Measurements from ENCODE around the gene SMPD4. TPM values are rescaled to one million over a fixed set of nuclear protein-coding genes. Genes with fewer than 3 reads are reported as not detected.
"Not testable (repeated sequence)": the region's sequence is repeated elsewhere in the genome, so short reads cannot be mapped to it uniquely, and the experiment has no call there.

The SMPD4 gene
- total RNA-seq, 1 donor from 2014 or later = 29.6 TPM

DNA sequence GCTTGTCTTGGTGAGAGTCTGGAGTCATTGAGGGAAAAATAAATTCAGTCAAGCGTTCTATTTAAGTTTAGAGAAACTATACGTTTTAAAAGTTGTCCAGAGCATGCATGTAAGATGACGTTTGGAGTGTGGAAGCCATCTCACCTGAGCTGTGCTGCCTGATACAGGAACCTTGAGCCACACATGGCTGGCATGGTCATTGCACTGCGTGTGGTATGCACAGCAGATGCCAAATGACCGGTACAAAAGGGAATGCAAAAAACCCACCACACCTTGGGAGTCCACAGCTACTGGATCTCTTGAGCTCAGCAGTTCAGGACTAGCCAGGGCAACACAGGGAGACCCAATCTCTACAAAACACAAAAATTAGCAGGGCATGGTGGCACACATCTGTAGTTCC, 5.0 kb upstream of the SMPD4 start:
- no peak for DNase-seq (ENCODE audit: low read depth)

DNA sequence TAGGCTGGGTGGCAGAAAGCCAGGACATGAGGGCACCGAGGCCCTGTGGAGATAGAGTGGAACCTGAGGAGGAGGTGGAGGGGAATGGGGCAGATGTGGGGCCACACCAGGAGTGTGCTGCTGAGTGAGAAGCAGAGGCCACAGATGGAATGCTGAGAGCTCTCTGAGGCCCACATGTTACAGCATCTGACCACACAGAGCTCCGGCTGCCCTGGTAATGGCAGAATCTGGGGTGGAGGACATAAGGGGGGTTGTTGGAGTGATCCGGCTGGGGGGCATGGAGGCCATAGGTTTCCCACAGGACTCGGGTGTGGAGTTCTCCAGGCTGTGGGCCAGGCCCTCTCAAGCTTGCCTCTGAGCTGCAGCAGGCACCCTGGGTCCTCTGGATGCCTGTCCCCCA, 4.5 kb upstream of the SMPD4 start:
- no peak for DNase-seq (ENCODE audit: low read depth)

GRCh38 chr2:130185436-130185835, 4.0 kb upstream of the SMPD4 start:
- no peak for DNase-seq (ENCODE audit: low read depth)

GRCh38 chr2:130183512-130184373, 2.3 kb upstream of the SMPD4 start:
- DNase-seq (ENCODE audit: low read depth) = no peak

GRCh38 chr2:130182826-130183511, 1.6 kb upstream of the SMPD4 start:
- not testable (repeated sequence) for DNase-seq (ENCODE audit: low read depth)

DNA sequence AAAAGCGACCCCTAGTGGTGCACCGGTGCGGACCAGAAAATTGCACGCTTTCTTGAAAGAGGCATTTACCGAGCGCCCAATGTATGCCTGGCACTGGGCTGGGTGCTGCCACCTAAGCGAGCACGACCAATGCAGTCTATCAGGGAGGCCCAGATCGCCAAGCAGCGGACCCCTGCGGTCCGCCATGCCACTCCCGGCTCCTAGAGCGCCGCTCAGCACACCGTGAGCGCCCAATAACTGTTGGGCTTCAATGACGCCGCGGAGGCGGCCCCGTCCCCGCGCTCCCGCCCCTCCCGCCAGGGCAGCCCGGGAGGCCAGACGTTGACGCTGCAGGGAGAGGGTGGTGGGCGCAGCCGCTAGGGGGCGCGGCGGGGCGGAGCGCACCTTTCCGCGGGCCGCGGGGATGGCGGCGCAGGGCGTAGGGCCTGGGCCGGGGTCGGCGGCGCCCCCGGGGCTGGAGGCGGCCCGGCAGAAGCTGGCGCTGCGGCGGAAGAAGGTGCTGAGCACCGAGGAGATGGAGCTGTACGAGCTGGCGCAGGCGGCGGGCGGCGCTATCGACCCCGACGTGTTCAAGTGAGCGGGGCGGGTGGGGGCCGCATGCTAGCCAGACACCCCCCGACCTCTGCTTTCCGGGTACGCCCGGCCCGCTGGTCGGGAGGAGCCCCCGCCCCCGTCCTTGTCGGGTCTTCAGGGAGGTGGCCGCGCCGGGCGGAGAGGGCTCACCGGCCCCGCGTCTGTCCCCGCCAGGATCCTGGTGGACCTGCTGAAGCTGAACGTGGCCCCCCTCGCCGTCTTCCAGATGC, 679 bp upstream of the SMPD4 start, which contains the start of gene MZT2B:
Gene MZT2B, plus strand, starts transcription at position 383 of the 803 bp plus-strand sequence. Its CDS starts 21 bp downstream, at position 404.
- DNase-seq (ENCODE audit: low read depth) = peak; percentile 46

- peak; percentile 10 for DNase-seq (ENCODE audit: low read depth)
Measured at GRCh38 chr2:130180404-130181324, 738 bp downstream of the SMPD4 start.

DNA sequence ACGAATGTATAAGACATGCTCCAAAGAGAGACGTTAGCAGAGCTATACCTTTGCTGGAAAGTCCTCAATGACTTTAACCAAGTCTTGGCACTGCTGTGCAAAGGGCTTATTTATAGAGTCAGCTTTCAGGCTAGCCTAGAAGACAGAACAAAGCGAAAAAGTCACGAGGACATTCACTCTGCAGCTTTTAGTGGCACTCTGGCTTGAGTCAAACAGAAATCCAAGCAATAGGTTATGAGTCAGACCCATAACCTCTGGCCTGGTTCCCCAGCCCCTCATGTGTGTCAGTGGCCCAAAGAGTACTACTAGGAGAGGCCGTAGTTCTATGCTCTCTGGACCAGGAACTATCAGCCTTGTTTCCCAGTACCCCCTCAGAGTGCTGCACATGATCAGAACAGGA, 6.5 kb downstream of the SMPD4 start:
- not testable (repeated sequence) for DNase-seq (ENCODE audit: low read depth)

DNA sequence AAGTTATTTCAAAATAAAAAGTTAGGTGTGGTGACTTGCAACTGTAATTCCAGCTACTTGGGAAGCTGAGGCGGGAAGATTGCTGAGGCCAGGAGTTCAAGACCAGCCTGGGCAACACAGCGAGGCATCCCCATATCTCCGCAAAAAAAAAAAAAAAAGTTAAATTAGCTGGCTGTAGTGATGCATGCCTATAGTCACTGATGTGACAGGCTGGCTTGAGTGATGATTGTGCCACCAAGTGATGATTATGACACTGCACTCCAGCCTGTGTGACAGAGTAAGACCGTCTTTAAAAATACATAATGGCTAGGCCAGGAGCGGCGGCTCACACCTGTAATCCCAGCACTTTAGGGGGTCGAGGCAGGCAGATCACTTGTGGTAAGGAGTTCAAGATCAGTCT, 11.5 kb downstream of the SMPD4 start:
- DNase-seq (ENCODE audit: low read depth) = no peak

- DNase-seq (ENCODE audit: low read depth) = not testable (repeated sequence)
Measured at GRCh38 chr2:130169163-130169562, 12.2 kb downstream of the SMPD4 start.

DNA sequence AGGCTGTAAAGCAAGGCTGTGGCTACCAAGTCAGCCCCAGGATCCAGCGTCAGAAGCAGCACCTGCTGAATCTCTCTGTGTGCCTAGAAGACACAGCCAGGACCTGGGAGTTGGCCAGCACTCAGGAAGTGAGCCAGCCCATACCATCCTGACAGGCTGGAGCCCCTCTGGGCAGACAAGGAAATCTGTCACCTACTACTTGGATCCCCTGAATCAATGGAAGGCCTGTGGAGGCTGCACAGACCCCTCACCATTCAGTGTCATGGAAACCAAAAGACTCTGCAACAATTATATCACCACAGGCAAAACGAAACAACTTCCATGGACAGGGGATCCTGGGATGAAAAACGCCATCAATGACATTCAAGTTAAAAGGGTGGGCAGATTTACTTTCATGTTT, 14.8 kb downstream of the SMPD4 start:
- DNase-seq (ENCODE audit: low read depth) = not testable (repeated sequence)

GRCh38 chr2:130165293-130166016, 15.9 kb downstream of the SMPD4 start:
- DNase-seq (ENCODE audit: low read depth) = no peak

GRCh38 chr2:130162968-130163367, 18.4 kb downstream of the SMPD4 start:
- DNase-seq (ENCODE audit: low read depth) = no peak

- DNase-seq (ENCODE audit: low read depth) = not testable (repeated sequence)
Measured at GRCh38 chr2:130162486-130162885, 18.9 kb downstream of the SMPD4 start.

GRCh38 chr2:130160838-130161705, 20.3 kb downstream of the SMPD4 start:
- not testable (repeated sequence) for DNase-seq (ENCODE audit: low read depth)

GRCh38 chr2:130160131-130160530, 21.3 kb downstream of the SMPD4 start:
- no peak for DNase-seq (ENCODE audit: low read depth)

- DNase-seq (ENCODE audit: low read depth) = not testable (repeated sequence)
Measured at GRCh38 chr2:130159376-130159775, 22.0 kb downstream of the SMPD4 start.

DNA sequence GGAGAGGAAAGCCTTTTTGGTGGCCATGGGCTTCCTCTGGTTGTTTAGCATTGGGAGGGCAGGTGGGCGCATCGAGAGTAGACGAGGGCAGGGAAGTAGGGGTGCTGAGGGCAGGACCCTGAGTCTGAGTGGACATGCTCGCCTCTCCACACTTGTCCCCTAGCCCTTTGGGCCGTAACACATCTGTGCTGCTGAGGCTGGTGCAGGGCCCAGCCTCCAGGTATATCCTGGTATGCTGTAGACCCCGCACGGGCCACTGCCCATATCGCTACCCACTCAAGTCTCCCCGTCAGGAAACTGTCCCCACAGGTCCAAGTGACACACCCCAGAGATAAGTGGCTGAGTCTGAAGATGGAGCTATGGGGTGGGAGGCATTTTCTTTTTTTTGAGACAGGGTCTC, 22.8 kb downstream of the SMPD4 start:
- no peak for DNase-seq (ENCODE audit: low read depth)

- DNase-seq (ENCODE audit: low read depth) = not testable (repeated sequence)
Measured at GRCh38 chr2:130157825-130158514, 23.4 kb downstream of the SMPD4 start.
